GM19193 (cell line): Measurements from ENCODE around the gene APOBEC3B.

Source experiments
- POLR2A ChIP-seq: IDR thresholded peaks from 4 replicates; pipeline ENCODE4 v1.6.1; 2011; ENCODE audit not compliant: insufficient read depth, insufficient read length; ENCODE audit errors: extremely low read depth

The APOBEC3B gene

DNA sequence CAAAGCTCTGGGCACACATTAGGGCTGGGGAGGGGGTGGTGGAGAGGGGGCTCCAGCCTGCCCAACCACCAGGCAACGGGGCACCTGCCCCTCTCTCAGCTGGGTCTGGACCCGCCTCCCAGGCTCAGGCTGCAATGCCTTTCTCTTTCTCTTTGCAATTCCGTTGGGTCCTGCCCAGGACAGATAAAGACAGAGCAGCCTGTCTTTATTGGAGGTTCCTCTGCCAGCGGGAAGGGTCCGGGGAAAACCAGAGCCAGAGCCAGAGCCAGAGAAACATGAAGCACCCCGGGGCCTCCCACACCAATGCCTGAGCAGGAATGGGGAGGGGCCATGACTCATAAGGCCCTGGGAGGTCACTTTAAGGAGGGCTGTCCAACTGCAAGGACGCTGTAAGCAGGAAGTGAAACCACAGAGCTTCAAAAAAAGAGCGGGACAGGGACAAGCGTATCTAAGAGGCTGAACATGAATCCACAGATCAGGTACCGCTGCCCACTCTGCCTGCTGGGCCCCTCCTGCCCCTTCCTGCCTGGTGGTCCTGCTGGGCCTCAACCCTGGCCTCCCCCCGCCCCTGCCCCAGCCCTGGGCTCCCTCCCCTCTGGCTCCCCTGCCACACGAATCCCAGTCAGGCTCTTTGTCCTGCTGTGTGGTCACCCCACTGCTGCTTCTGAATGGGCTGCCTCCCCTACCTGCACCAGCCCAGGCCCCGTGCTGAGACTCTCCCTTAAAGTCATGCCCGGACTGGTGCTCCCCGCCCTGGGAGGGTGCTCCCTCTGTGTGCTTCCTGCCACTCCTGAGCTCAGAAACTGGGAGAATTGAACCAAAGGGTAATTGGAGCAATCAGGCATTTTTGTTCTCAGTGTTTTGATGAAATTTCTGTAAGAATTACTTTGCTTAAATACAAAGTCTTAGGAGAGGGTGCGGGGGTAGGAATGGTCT is at the start of gene APOBEC3B:
Gene APOBEC3B, plus strand, starts transcription at position 356 of the 936 bp plus-strand sequence. Its CDS starts 107 bp downstream, at position 463.
- peak; percentile 48 for TF ChIP-seq POLR2A

DNA sequence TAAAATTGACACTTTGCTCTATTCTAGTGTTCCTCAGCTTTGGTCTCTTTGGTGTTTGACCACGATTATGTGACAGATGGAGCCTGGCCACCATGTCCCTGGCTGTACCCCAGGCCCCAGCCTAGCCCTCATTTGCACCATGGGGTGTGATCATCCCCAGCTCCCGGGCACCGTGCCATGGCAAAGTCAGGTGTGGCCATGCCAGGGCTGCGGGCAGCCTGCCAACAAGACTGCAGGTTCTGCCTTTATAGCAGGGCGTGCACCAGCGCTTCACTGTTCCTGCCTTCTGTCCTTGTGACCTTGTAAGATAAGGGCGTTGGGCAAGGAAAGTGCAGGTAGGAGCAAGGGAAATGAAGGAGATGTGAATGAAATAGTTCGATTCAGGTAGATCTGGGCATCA is 47.1 kb upstream of the APOBEC3B start:
- no peak for TF ChIP-seq POLR2A

DNA sequence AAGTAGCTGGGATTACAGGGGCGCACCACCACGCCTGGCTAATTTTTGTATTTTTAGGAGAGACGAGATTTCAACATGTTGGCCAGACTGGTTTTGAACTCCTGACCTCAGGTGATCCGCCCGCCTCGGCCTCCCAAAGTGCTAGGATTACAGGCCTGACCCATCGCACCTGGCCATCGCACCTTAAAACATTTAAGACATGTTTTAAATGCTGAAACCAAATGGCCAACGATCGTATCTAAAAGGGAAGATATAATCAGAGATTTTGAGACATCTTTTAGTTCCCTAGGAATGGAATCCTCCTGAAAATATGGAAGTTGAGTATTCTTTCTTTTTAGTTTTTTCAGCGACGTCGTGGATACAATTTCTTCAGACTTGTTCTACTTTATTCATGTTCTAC is 46.5 kb upstream of the APOBEC3B start:
- TF ChIP-seq POLR2A: no peak

DNA sequence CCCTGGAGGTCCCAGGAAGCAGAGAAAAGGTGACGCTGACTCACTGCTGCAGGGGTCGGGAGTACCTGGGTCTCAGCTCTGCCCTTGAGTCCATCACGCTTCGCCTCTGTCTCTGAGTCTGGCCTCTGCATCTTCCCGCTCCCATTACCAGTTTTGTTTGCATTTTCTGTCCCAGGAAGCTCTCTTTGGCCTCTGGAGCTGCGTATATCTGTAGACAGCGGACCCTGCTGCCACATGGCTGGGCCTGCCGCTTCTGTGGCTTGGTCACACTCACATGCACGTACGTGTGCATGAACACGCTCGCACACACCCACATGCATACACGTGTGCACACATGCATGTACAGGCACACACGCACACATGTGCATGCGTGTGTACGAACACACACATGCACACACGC is 45.6 kb upstream of the APOBEC3B start:
- no peak for TF ChIP-seq POLR2A

DNA sequence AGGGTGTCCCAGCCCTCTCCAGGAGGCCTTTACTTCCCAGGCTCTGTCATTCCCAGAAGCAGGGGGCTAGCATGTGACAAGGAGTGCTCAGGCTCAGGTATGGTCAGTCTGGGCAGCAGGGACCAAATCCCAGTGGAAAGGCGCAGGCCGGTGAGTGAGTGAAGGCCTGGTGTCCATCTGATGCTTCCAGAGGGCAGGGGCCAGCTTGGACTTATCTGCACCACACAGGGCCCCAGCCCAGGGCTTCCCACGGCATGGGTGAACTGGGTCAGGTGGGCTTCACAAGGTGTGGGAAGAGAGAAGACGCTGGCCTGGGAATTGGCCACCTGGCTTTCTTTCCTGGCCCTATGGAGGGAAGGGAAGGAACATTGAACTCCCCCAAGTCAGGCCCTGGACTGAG is 45.1 kb upstream of the APOBEC3B start:
- no peak for TF ChIP-seq POLR2A

DNA sequence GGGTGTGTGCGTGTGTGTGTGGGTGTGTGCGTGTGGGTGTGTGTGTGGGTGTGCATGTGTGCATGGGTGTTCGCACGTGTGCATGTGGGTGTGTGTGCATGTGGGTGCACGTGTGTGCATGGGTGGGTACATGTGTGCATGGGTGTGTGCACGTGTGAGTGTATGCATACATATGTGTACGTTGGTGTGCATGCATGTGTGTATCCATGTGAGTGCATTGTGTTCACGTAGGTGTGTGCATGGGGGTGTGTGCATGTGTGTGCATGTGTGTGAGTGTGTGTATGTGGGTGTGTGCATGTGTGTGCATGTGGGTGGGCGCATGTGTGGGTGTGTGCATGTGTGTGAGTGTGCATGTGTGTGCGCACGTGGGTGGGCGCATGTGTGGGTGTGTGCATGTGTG is 44.6 kb upstream of the APOBEC3B start:
- no peak for TF ChIP-seq POLR2A

DNA sequence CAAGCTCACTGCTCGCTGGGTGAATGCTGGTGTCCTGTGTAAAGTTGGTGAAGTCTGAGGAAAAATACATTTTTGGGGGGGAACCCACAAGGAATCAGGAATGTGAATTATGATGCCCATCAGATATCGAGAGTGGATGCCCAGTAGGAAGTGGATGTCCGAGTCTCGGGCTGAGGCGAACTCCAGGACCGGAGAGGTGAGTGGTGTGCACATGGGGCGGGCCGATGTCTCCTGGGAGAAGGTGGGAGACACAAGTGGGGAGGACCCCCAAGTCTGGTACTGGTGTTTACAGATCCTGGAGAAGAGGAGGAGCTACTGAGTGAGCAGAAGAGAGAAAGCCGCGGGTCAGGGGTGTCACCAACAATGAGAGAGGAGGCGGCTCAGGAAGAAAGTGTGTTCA is 43.9 kb upstream of the APOBEC3B start:
- no peak for TF ChIP-seq POLR2A

DNA sequence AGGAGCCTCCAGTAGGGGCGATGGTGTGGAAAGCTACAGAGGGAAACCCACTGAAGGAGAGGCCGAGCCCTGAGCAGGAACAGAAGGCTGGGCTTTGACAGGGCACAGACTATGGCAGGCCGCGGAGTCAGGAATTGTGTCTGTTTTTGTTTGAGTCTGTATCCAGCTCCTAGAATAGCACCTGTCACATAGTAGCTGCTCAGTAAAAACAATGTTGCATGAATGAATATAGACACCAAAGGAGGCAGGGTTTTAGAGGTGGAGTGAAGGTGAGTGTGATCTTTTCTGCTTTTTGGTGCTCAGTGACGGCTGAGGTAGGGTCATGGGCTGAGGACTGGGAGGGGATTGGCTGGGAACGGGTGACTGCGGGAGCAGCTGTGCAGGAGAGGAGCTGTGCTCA is 43.2 kb upstream of the APOBEC3B start:
- no peak for TF ChIP-seq POLR2A

DNA sequence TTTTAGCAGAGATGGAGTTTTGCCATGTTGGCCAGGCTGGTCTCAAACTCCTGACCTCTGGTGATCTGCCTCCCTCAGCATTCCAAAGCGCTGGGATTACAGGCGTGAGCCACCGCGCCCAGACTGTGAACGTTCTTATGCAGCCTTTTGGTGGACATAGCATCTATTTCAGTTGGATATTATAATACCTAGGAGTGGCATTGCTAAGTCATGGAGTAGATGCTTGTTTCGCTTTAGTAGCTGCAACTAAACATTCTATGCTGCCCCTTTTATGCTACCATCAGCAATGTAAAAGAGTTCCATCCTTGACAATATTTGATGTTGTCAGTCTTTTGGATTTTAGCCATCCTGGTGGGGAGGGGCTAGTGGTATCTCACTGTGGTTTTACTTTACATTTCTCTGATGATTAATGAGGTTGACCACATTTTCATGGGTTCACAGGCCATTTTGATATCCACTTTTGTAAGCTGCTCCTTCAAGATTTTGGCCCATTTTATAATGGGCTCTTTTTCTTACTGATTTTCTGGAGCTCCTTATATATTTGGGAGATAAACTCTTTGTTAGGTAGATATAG is 41.2 kb upstream of the APOBEC3B start:
- TF ChIP-seq POLR2A: no peak

DNA sequence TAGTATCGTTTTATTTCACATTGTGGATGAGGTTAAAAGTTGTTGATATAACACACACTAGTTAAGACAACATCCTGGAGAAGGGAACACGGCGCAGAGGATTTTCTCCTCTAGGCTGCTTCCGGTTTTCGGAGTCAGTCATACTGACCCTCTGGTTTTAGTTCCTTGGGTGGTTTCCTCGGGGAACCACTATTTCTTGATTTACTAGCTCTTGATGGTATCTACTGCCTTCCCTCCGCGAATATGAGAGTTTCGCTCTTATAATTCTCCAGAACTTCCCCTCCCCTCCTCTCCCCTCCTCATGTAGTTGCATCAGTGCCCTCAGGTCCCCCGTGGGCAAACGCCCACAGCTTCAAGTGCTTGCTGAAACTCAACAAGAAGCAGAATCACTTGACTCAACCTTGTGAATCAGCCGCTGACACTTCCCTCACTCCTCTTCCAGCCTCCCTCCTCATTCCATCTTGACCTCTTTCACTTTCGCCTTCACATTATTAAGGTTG is 40.6 kb upstream of the APOBEC3B start:
- TF ChIP-seq POLR2A: peak; percentile 29

DNA sequence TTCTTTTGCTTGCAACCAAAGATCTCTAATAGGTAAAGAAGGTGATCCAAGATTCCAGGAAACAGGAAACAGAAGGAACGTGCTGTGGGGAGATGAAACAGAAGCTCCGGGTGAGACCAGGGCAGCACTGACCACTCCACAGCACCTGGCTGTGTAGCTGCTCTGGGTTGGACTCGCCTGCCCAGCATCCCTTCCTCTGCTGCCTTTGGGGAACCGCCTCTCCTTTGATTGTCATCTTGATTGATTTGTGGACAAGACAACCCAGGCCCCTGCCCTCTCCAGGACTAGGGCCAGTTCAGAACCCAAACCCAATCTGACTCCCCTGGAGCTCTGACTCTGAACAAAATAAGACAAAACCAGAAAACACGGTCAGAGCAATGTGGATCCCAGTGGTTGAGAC is 39.4 kb upstream of the APOBEC3B start:
- no peak for TF ChIP-seq POLR2A

DNA sequence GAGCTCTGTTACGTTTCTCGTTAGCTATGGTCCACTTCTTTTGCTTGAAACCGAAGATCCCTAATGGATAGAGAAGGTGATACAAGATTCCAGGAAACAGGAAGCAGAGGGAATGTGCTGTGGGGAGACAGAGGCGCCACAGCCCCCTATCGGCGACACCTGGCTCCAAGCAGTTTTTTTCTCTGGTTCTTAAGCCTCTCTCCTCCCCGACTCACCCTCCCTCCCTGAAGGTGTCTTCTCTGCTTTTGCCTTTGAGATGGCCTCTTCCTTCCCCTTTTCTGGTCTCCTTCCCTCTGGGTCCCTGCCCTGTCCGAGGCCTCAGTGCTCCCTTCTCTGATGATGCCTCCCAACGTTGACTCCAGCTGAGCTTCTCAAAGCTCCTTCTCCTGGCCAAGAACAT is 38.9 kb upstream of the APOBEC3B start:
- TF ChIP-seq POLR2A: no peak

DNA sequence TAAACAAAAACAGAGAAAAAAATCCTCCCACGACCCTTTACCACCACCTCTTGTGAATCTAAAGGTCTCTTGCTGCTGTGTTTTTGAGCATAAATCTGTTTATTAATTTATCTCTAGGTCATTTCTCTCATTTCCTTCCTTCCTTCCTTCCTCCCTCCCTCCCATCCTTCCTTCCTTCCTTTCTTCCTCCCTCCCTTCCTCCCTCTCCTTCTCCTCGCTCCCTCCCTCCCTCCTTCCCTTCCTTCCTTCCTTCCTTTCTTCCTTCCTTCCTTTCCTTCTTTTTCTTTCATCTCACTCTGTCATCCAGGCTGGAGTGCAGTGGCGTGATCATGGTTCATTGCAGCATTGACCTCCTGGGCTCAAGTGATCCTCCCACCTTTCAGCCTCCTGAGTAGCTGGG is 38.3 kb upstream of the APOBEC3B start:
- TF ChIP-seq POLR2A: no peak

DNA sequence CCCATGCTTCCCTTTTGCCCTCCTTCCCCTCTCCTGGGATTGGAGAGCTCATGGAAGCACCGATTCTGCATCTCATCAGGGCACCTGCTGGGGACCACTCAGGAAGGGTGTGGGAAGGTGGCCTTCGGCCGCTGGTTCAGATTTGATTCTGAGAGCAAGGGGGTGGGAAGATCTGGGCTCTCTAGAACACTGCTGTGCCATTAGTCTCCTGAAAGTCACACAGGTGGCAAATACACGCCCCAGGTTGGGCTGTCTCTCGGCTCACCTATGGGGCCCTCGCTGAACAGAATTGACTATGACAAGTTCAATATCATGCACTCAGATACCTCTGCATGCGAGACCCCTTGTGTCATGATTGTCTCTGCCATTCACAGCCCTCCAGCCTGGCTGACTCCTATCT is 37.5 kb upstream of the APOBEC3B start:
- no peak for TF ChIP-seq POLR2A

DNA sequence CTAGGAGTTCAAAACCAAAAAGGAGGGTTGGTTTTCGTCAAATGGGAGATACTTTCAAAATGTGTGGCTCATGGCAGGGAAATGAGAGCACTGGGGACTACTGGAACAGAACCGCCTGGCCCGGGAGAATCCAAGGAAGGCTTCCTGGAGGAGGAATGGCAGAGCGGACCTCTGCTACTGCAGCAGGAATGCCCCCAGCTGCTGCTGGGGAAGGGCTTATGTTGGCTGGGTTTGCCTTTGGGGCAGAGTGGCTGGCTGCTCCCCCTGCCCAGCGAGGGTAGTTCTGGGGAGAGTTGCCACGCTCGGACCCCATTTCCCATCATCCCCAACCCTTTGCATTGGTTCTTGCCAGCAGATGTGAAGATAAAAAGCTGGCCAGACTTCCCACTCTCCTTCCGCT is 35.4 kb upstream of the APOBEC3B start:
- no peak for TF ChIP-seq POLR2A
